HepG2 (cell line): ENCODE measurements around the gene LOXL3. TPM values are rescaled to one million over a fixed set of nuclear protein-coding genes. Genes with fewer than 3 reads are reported as not detected.

Source experiments
- CREB1 ChIP-seq, 2 experiments: fragments of 450-650 bp in 1 of 2; IDR thresholded peaks; 2 replicates each; pipeline ENCODE4 v1.6.1; 2016 to 2017; ENCODE audit warnings: control low read depth in 1 of 2, mild to moderate bottlenecking in 1 of 2, missing compliant biosample characterization in 1 of 2, missing genetic modification characterization in 1 of 2
- MEIS2 ChIP-seq: sonication (generic); formaldehyde crosslinking; IDR thresholded peaks from 2 replicates; pipeline ENCODE4 v1.9.0; 2021; ENCODE audit warnings: mild to moderate bottlenecking, missing genetic modification reagents
- REL ChIP-seq: sonication (generic); formaldehyde crosslinking; conservative IDR thresholded peaks from 2 replicates; pipeline ENCODE4 v1.8.0; 2022; ENCODE audit warnings: mild to moderate bottlenecking, missing genetic modification reagents, moderate library complexity
- ZNF12 ChIP-seq: sonication (generic); formaldehyde crosslinking; IDR thresholded peaks from 2 replicates; pipeline ENCODE4 v1.5.0; 2020; ENCODE audit warnings: missing genetic modification reagents
- ZNF207 ChIP-seq: fragments of 450-650 bp; IDR thresholded peaks from 2 replicates; pipeline ENCODE4 v1.6.1; 2016; ENCODE audit warnings: antibody characterized with exemption, borderline replicate concordance
- ZNF251 ChIP-seq: sonication (generic); formaldehyde crosslinking; IDR thresholded peaks from 2 replicates; pipeline ENCODE4 v1.9.0; 2021; ENCODE audit warnings: mild to moderate bottlenecking, missing genetic modification reagents
- ZNF383 ChIP-seq: sonication (generic); formaldehyde crosslinking; IDR thresholded peaks from 2 replicates; pipeline ENCODE4 v1.4.0; 2020; ENCODE audit warnings: missing genetic modification reagents, mild to moderate bottlenecking, borderline replicate concordance
- ZNF766 ChIP-seq: sonication (generic); formaldehyde crosslinking; IDR thresholded peaks from 2 replicates; pipeline ENCODE4 v1.5.0; 2020; ENCODE audit warnings: missing genetic modification reagents, borderline replicate concordance
- ZNF776 ChIP-seq: sonication (generic); formaldehyde crosslinking; IDR thresholded peaks from 2 replicates; pipeline ENCODE4 v1.4.0; 2020; ENCODE audit warnings: mild to moderate bottlenecking, missing genetic modification reagents
- ZNF790 ChIP-seq: sonication (generic); formaldehyde crosslinking; IDR thresholded peaks from 2 replicates; pipeline ENCODE4 v1.8.0; 2022; ENCODE audit warnings: missing genetic modification reagents, mild to moderate bottlenecking, borderline replicate concordance
- polyA plus RNA-seq, 8 experiments: library from polyadenylated mRNA; depleted of rRNA in 3 of 8; stranded (reverse) in 7 of 8; unstranded in 1 of 8; fragments of >200 nt; fragmentation: Illumina TruSeq in 4 of 8; extraction: Trizol in 4 of 8; gene quantifications; 2 replicates each; pipeline versions ENCODE4 v1.2.1 to v1.2.3, GENCODE V29; 2011 to 2016; ENCODE audit warnings: low read depth in 4 of 8, missing spikeins in 1 of 8, mixed read lengths in 1 of 8; ENCODE audit not compliant: insufficient read depth in 1 of 8
- total RNA-seq, 5 experiments: library from RNA; depleted of rRNA; stranded (reverse); fragments of >200 nt; fragmentation: Illumina TruSeq; extraction: Trizol; gene quantifications; 2 replicates each; pipeline ENCODE4 v1.2.3, GENCODE V29; 2016; ENCODE audit warnings: low read depth in 1 of 5
- TF ChIP-seq, protein P1 (sequence below): sonication (generic); formaldehyde crosslinking; IDR thresholded peaks from 2 replicates; pipeline ENCODE4 v1.4.0; 2020; ENCODE audit warnings: missing genetic modification reagents, borderline replicate concordance
- TF ChIP-seq, protein P2 (sequence below): sonication (generic); formaldehyde crosslinking; IDR thresholded peaks from 2 replicates; pipeline ENCODE4 v1.8.0; 2022; ENCODE audit warnings: missing genetic modification reagents, low read depth, mild to moderate bottlenecking, borderline replicate concordance
- TF ChIP-seq, protein P3 (sequence below): IDR thresholded peaks from 2 replicates; pipeline ENCODE4 v1.6.1; 2016; ENCODE audit warnings: low read depth, control low read depth
- TF ChIP-seq, protein P4 (sequence below): sonication (generic); formaldehyde crosslinking; IDR thresholded peaks from 2 replicates; pipeline ENCODE4 v1.4.0; 2020; ENCODE audit warnings: missing genetic modification reagents, borderline replicate concordance
- TF ChIP-seq, protein P5 (sequence below): fragments of 450-650 bp; IDR thresholded peaks from 2 replicates; pipeline ENCODE4 v1.6.1; 2017

Gene LOXL3
- total and polyA plus RNA-seq, 2 of the 13 experiments (the other 11 are each of a cell fraction or from before 2014, with no cell fraction given): 0.55 to 6.5 TPM

DNA sequence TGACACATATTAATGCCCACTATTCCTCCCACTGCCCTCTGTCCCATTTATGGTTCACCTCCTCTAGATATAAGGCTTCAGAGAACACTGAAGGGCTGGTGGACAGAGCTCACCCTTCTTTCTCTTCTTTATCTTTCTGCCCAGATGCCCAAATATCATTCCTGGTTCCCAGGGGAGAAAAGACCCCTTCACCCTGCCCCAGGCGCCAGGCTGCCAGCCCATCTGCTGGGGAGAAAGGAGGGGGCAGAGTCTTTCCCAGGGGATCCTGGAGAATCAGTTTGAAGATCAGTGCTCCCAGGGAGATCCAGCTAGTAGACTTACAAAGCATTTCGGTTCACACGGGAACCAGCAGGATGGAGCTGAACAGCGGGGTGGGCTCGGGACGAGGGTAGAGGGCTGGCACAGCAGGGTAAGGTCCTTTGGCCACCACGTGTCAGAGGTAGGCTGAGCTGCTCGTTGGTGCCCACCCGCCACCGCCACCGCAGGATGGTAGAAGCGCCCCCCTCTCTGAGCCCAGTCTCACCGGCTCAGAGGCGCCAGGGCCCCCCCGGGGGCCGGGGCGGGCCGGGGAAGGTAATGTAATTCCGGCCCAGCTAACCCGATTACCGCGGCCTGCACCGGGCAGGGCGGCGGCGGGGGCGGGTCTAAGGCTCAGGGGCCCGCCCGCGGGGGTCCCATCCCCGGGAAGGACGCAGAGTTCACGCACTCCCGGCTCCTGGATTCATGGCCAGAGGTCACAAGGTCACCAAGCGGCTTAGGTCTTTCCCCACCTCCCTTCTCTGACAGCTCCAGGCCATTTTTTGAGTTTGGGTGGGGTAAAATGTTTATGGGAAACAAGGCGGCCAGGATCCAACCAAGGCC is 40.8 kb downstream of the LOXL3 start (continued):
- TF ChIP-seq, protein P1, sequence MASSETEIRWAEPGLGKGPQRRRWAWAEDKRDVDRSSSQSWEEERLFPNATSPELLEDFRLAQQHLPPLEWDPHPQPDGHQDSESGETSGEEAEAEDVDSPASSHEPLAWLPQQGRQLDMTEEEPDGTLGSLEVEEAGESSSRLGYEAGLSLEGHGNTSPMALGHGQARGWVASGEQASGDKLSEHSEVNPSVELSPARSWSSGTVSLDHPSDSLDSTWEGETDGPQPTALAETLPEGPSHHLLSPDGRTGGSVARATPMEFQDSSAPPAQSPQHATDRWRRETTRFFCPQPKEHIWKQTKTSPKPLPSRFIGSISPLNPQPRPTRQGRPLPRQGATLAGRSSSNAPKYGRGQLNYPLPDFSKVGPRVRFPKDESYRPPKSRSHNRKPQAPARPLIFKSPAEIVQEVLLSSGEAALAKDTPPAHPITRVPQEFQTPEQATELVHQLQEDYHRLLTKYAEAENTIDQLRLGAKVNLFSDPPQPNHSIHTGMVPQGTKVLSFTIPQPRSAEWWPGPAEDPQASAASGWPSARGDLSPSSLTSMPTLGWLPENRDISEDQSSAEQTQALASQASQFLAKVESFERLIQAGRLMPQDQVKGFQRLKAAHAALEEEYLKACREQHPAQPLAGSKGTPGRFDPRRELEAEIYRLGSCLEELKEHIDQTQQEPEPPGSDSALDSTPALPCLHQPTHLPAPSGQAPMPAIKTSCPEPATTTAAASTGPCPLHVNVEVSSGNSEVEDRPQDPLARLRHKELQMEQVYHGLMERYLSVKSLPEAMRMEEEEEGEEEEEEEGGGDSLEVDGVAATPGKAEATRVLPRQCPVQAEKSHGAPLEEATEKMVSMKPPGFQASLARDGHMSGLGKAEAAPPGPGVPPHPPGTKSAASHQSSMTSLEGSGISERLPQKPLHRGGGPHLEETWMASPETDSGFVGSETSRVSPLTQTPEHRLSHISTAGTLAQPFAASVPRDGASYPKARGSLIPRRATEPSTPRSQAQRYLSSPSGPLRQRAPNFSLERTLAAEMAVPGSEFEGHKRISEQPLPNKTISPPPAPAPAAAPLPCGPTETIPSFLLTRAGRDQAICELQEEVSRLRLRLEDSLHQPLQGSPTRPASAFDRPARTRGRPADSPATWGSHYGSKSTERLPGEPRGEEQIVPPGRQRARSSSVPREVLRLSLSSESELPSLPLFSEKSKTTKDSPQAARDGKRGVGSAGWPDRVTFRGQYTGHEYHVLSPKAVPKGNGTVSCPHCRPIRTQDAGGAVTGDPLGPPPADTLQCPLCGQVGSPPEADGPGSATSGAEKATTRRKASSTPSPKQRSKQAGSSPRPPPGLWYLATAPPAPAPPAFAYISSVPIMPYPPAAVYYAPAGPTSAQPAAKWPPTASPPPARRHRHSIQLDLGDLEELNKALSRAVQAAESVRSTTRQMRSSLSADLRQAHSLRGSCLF (CRISPR knock-in tag): no peak
- no peak for TF ChIP-seq REL
- no peak for TF ChIP-seq ZNF776 (CRISPR knock-in tag)
- TF ChIP-seq ZNF383 (CRISPR knock-in tag): no peak
- no peak for TF ChIP-seq ZNF251 (CRISPR knock-in tag)
- TF ChIP-seq, protein P2, sequence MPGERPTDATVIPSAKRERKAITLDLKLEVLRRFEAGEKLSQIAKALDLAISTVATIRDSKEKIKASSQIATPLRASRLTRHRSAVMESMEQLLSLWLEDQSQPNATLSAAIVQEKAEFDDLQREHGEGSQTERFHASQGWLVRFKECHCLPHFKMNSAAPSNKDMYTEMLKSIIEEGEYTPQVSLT: no peak
- TF ChIP-seq, protein P3, sequence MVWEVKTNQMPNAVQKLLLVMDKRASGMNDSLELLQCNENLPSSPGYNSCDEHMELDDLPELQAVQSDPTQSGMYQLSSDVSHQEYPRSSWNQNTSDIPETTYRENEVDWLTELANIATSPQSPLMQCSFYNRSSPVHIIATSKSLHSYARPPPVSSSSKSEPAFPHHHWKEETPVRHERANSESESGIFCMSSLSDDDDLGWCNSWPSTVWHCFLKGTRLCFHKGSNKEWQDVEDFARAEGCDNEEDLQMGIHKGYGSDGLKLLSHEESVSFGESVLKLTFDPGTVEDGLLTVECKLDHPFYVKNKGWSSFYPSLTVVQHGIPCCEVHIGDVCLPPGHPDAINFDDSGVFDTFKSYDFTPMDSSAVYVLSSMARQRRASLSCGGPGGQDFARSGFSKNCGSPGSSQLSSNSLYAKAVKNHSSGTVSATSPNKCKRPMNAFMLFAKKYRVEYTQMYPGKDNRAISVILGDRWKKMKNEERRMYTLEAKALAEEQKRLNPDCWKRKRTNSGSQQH: no peak
- TF ChIP-seq ZNF790 (CRISPR knock-in tag): no peak
- TF ChIP-seq ZNF12: no peak
- TF ChIP-seq CREB1 (IDR thresholded peaks at IDR 0.05): no peak
- TF ChIP-seq CREB1 (CRISPR knock-in tag; IDR thresholded peaks at IDR 0.05): no peak
- no peak for TF ChIP-seq MEIS2 (CRISPR knock-in tag)
- TF ChIP-seq, protein P4, sequence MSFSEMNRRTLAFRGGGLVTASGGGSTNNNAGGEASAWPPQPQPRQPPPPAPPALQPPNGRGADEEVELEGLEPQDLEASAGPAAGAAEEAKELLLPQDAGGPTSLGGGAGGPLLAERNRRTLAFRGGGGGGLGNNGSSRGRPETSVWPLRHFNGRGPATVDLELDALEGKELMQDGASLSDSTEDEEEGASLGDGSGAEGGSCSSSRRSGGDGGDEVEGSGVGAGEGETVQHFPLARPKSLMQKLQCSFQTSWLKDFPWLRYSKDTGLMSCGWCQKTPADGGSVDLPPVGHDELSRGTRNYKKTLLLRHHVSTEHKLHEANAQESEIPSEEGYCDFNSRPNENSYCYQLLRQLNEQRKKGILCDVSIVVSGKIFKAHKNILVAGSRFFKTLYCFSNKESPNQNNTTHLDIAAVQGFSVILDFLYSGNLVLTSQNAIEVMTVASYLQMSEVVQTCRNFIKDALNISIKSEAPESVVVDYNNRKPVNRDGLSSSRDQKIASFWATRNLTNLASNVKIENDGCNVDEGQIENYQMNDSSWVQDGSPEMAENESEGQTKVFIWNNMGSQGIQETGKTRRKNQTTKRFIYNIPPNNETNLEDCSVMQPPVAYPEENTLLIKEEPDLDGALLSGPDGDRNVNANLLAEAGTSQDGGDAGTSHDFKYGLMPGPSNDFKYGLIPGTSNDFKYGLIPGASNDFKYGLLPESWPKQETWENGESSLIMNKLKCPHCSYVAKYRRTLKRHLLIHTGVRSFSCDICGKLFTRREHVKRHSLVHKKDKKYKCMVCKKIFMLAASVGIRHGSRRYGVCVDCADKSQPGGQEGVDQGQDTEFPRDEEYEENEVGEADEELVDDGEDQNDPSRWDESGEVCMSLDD (CRISPR knock-in tag): no peak
- TF ChIP-seq, protein P5, sequence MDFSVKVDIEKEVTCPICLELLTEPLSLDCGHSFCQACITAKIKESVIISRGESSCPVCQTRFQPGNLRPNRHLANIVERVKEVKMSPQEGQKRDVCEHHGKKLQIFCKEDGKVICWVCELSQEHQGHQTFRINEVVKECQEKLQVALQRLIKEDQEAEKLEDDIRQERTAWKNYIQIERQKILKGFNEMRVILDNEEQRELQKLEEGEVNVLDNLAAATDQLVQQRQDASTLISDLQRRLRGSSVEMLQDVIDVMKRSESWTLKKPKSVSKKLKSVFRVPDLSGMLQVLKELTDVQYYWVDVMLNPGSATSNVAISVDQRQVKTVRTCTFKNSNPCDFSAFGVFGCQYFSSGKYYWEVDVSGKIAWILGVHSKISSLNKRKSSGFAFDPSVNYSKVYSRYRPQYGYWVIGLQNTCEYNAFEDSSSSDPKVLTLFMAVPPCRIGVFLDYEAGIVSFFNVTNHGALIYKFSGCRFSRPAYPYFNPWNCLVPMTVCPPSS: no peak
- no peak for TF ChIP-seq ZNF207
- no peak for TF ChIP-seq ZNF766 (CRISPR knock-in tag)
